Right cardiac atrium (tissue), 5 donors: ENCODE measurements around the gene NKX6-2. TPM values are rescaled to one million over a fixed set of nuclear protein-coding genes. Genes with fewer than 3 reads are reported as not detected.

Experiments used
- polyA plus RNA-seq: library from polyadenylated mRNA; stranded (reverse); fragments of 200-250 nt; gene quantifications from one replicate; pipeline ENCODE4 v1.2.3, GENCODE V29; 2013
- total RNA-seq, 4 donors: library from RNA; stranded (reverse); fragmentation: NEBNext Ultra II Directional; extraction: Animal tissue kit (Norgen Biotek cat#: 25700); gene quantifications; one replicate each; pipeline ENCODE4 v1.2.1, GENCODE V29; 2021
- donor health status: healthy with polysubstance abuse.
- donor health status: DM: no; HTN: yes; CAD: no.
- donor health status: DM: no; HTN: no; CAD: no.
- donor health status: DM: no; HTN: yes; CAD: no; lungs with severe emphysema.
- donor health status: DM: yes; HTN: yes; CAD: no.

Gene NKX6-2
- total and polyA plus RNA-seq, 5 donors: 0.32 TPM; not detected in 4

Other genes starting within 250 kb of the NKX6-2 start
- 100 to 1,000 TPM in 2 of 4 donors, 10 to 100 TPM in 2; 92.0 to 116 (median 99.2) TPM for gene INPP5A, start 248.4 kb downstream of the NKX6-2 start, total RNA-seq
- 60.0 TPM for gene INPP5A, start 248.4 kb downstream of the NKX6-2 start, polyA plus RNA-seq
- 1 to 10 TPM; 1.5 to 1.8 (median 1.7) TPM for gene CFAP46, start 156.4 kb upstream of the NKX6-2 start, total RNA-seq
- 1.00 TPM for gene CFAP46, start 156.4 kb upstream of the NKX6-2 start, polyA plus RNA-seq